Natural killer cell (primary cell): ENCODE results near the gene CHCHD10. TPM values are rescaled to one million over a fixed set of nuclear protein-coding genes. Genes with fewer than 3 reads are reported as not detected.
A peak's percentile ranks its signal among the peaks of the same experiment; 100 is the strongest.

Source experiments
- ATAC-seq, 3 donors: fragments of 150-1000 bp in 2 of 3; fragments of 200-7000 bp in 1 of 3; cut with Tn5 transposase; 1 replicate in 1 of 3; 2 replicates in 2 of 3; pipeline ENCODE4 v1.10.0; 2021; ENCODE audit warnings: mild to moderate bottlenecking in 2 of 3, moderate library complexity in 2 of 3
- DNase-seq, 2 donors: peaks; one replicate each; pipeline versions ENCODE4 v3.0.0 to v3.0.0-alpha.2; 2013 to 2021; ENCODE audit warnings: mixed read lengths in 1 of 2
- H3K27ac ChIP-seq: one replicate; pipeline ENCODE4 v1.5.1; 2013; ENCODE audit warnings: mild to moderate bottlenecking, low read length
- H3K27me3 ChIP-seq: one replicate; pipeline ENCODE4 v1.6.1; 2013; ENCODE audit warnings: low read length; ENCODE audit not compliant: control insufficient read depth, insufficient read depth
- H3K36me3 ChIP-seq: one replicate; pipeline ENCODE4 v1.6.1; 2013; ENCODE audit warnings: low read length; ENCODE audit not compliant: control insufficient read depth, insufficient read depth
- H3K4me1 ChIP-seq: one replicate; pipeline ENCODE4 v1.6.1; 2013; ENCODE audit warnings: low read length; ENCODE audit not compliant: control insufficient read depth, insufficient read depth
- H3K4me3 ChIP-seq: one replicate; pipeline ENCODE4 v1.5.1; 2013; ENCODE audit warnings: low read length
- H3K9me3 ChIP-seq: one replicate; pipeline ENCODE4 v1.6.1; 2013; ENCODE audit warnings: low read length; ENCODE audit not compliant: control insufficient read depth, insufficient read depth
- H3K27ac Mint-ChIP-seq, 2 donors: one replicate each; pipeline ENCODE4 v1.8.0; 2022; ENCODE audit warnings: mild to moderate bottlenecking in 2 of 2, mixed read lengths in 2 of 2, moderate library complexity in 1 of 2
- H3K27me3 Mint-ChIP-seq, 2 donors: one replicate each; pipeline ENCODE4 v1.8.0; 2022; ENCODE audit warnings: low read depth in 2 of 2, mixed read lengths in 2 of 2
- H3K36me3 Mint-ChIP-seq: one replicate; pipeline ENCODE4 v1.8.0; 2022; ENCODE audit warnings: mixed read lengths
- H3K4me1 Mint-ChIP-seq, 2 donors: one replicate each; pipeline ENCODE4 v1.8.0; 2022; ENCODE audit warnings: mixed read lengths in 2 of 2
- H3K4me3 Mint-ChIP-seq: one replicate; pipeline ENCODE4 v1.8.0; 2022; ENCODE audit warnings: mild to moderate bottlenecking, moderate library complexity, mixed read lengths
- H3K9me3 Mint-ChIP-seq, 2 donors: one replicate each; pipeline ENCODE4 v1.8.0; 2022; ENCODE audit warnings: mixed read lengths in 2 of 2
- WGBS: methylation state at CpG from one replicate; pipeline ENCODE4 v1.1.7; 2013; ENCODE audit warnings: missing lambda C conversion rate; ENCODE audit not compliant: insufficient coverage; 5-methylcytosine and 5-hydroxymethylcytosine counted together
- intact Hi-C: fragments of 100-400 bp; cut with micrococcal nuclease; formaldehyde crosslinking; loops from one replicate; pipeline ENCODE4 v1.14.2; 2022
- total RNA-seq, 4 donors: library from RNA; stranded (reverse); fragments of 120-200 nt in 1 of 4; gene quantifications; one replicate each; pipeline versions ENCODE4 v1.2.3 to v1.2.4, GENCODE V29; 2013 to 2022
- TF ChIP-seq, protein P1 (sequence below): fragments of 200-600 bp; IDR thresholded peaks from one replicate; pipeline ENCODE4 v1.8.0; 2022; ENCODE audit warnings: antibody characterized with exemption

CHCHD10 gene
- 10 to 100 TPM in 2 of 3 donors, 1 to 10 TPM in 1; 9.3 to 22.5 (median 13.8) TPM for total RNA-seq
- total RNA-seq (2013) = 31.5 TPM

DNA sequence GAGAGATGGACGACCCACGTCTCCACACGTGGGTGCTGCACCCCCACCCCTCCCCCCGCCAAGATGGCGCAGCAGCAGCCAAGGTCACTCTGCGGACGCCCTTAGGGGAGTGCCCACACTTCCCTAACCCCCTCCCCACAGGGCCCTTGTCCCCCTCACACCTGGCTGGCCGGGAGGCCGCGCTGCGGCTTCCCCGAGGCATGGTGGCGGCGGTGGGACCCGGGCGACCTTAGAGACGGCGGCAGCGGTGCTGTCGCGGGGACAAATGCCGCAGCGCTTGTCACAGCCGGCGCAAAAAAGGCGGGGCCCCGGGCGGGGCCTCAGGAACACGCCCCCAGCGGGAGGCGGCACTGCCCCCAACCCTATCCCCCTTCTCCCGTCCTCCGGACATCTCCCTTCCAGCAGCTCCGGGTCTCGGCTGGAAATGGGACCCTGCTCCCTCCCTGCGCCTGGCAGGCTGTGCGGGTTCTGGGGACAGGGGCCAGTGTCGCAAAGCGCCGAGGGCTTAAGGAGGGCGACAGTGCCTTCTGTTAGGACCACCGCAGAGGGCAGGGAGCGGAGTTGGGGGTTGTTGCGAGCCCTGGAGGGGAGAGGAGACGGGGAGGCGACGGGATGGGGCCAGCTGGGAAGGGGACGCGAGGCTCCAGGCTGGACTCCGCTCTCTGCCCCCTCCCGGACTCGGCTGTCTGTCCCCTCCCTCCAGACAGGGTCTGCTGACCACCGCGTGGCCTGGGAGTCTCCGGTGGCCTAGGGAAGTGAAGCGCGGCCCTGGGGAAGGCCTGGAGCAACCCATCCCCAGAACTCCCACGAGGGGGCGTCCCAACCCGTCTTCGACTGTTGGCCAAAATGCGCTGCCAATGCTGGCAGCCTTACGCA is at the start of gene CHCHD10:
CHCHD10 (minus strand) TSS at position 300 of the 876 bp plus-strand sequence; CDS start at position 202, 98 bp downstream.
- Mint-ChIP-seq H3K27ac (peak within 1 kb of the TSS in 1 of 2 donors; percentile 72), H3K36me3 (no peaks in the 10 kb centered on the region), H3K27me3 (no peaks in the 10 kb centered on the region), H3K9me3 (no peaks in the 10 kb centered on the region), H3K4me1 (peaks cover 16 to 42% of the 10 kb centered on the region in 2 donors), H3K4me3 (peak within 1 kb of the TSS; percentile 78)
- intact Hi-C loops = loop anchor here (5.0 kb wide), 1 partner anchor 79 kb away; no protein-coding TSS in a partner anchor
- H3K4me3 ChIP-seq = peak within 1 kb of the TSS; percentile 57
- no peaks in the 10 kb centered on the region for H3K36me3 ChIP-seq
- TF ChIP-seq, protein P1, sequence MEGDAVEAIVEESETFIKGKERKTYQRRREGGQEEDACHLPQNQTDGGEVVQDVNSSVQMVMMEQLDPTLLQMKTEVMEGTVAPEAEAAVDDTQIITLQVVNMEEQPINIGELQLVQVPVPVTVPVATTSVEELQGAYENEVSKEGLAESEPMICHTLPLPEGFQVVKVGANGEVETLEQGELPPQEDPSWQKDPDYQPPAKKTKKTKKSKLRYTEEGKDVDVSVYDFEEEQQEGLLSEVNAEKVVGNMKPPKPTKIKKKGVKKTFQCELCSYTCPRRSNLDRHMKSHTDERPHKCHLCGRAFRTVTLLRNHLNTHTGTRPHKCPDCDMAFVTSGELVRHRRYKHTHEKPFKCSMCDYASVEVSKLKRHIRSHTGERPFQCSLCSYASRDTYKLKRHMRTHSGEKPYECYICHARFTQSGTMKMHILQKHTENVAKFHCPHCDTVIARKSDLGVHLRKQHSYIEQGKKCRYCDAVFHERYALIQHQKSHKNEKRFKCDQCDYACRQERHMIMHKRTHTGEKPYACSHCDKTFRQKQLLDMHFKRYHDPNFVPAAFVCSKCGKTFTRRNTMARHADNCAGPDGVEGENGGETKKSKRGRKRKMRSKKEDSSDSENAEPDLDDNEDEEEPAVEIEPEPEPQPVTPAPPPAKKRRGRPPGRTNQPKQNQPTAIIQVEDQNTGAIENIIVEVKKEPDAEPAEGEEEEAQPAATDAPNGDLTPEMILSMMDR = peak; percentile 65
- peaks cover 77% of the 10 kb centered on the region for H3K4me1 ChIP-seq
- DNase-seq (peak; percentile 73 to 83), ATAC-seq (peak; percentile 70 to 82 (median 72))
- 1% methylated on average over 63 of the region's 63 CpGs for WGBS
- no peaks in the 10 kb centered on the region for H3K27me3 ChIP-seq
- peak within 1 kb of the TSS; percentile 49 for H3K27ac ChIP-seq
- H3K9me3 ChIP-seq = no peaks in the 10 kb centered on the region

DNA sequence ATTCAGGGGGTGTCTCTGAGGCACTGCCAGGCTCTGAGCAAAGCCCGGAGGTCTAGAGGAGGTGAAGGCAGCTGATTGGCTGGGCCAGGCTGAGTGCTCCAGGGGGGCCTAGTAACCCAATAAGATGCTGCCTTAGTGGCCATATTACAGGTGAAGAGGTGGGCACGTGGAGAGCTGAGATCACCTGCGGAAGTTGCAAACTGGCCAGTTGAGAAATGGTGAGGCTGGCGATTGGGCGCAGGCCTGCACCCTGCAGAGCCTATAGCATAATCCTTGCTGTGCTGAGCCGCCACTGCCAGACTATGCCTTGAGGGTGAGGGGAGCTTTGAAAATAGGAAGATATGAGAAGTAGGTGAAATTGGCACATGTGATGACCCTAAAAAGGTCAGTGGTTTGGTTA is 49.4 kb upstream of the CHCHD10 start:
- H3K4me1 Mint-ChIP-seq = no peaks in the 10 kb centered on the region

DNA sequence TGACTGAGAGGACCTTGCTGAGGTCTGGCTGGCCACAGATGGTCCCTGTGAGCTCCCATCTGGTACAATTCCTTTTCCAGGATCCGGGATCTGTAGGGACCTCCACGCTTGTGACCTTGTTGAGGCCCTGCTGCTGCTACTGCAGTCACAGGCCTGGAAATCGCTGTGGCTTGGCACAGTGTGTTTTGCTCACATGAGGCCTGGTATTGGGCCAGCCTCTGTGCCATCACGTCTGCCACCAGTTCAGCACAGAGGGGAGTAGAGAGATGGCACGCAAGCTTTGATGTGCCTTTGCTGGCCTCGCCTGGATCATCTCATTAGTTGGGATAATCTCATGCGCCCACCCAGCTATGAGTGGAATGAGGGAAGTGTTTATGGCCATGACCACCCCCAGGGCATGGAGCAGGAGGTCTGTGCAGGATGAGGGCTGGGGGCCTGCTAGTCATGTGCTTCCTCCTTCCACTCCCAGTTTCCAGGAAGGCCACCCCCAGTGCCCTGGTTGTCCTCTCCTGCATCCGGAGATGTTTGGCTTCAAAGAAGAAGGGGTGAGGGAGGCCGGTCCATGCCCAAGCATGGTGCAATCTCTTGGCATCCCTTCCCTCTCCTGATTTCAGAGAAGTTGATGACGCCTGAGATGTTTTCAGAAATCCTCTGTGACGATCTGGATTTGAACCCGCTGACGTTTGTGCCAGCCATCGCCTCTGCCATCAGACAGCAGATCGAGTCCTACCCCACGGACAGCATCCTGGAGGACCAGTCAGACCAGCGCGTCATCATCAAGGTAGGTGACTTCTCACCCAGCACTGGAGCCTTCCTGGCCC is 48.6 kb upstream of the CHCHD10 start:
- peaks cover 4% of the 10 kb centered on the region for H3K4me1 ChIP-seq
- no peaks in the 10 kb centered on the region for H3K27me3 Mint-ChIP-seq
- intact Hi-C loops = no loop called here

More for the DNA sequence above, 49.4 kb upstream of the CHCHD10 start:
- DNase-seq = no peak
- Mint-ChIP-seq H3K27ac (no peak overlapping the region), H3K9me3 (no peaks in the 10 kb centered on the region), H3K4me3 (no peak overlapping the region), H3K27me3 (no peaks in the 10 kb centered on the region), H3K36me3 (no peaks in the 10 kb centered on the region)
- no peaks in the 10 kb centered on the region for H3K27me3 ChIP-seq
- H3K36me3 ChIP-seq = peaks cover 46% of the 10 kb centered on the region
- over 99% methylated on average over 6 of the region's 6 CpGs for WGBS
- no peak overlapping the region for H3K27ac ChIP-seq
- ATAC-seq = no peak
- peaks cover 4% of the 10 kb centered on the region for H3K4me1 ChIP-seq
- intact Hi-C loops = no loop called here
- TF ChIP-seq, protein P1 = no peak
- no peak overlapping the region for H3K4me3 ChIP-seq
- H3K9me3 ChIP-seq = no peaks in the 10 kb centered on the region

More for the DNA sequence above, 48.6 kb upstream of the CHCHD10 start:
- H3K27ac Mint-ChIP-seq = no peak overlapping the region
- no peaks in the 10 kb centered on the region for H3K36me3 Mint-ChIP-seq
- H3K4me1 Mint-ChIP-seq = no peaks in the 10 kb centered on the region
- no peak overlapping the region for H3K27ac ChIP-seq
- H3K4me3 Mint-ChIP-seq = no peak overlapping the region
- no peak overlapping the region for H3K4me3 ChIP-seq
- TF ChIP-seq, protein P1 = no peak
- H3K36me3 ChIP-seq = peaks cover 46% of the 10 kb centered on the region
- no peaks in the 10 kb centered on the region for H3K9me3 ChIP-seq
- H3K27me3 ChIP-seq = no peaks in the 10 kb centered on the region
- no peaks in the 10 kb centered on the region for H3K9me3 Mint-ChIP-seq
- ATAC-seq (no peak), DNase-seq (no peak)
- 95% methylated on average over 18 of the region's 18 CpGs for WGBS
